Motor neuron (in vitro differentiated cells): ENCODE measurements around the gene PGS1. TPM values are rescaled to one million over a fixed set of nuclear protein-coding genes. Genes with fewer than 3 reads are reported as not detected.

Source experiments
- ATAC-seq, 8 experiments: fragments of 200-7000 bp; cut with Tn5 transposase; replicated peaks in 6 of 8; 2 replicates each; pipeline ENCODE4 v1.8.0; 2021; ENCODE audit warnings: mild to moderate bottlenecking in 8 of 8, moderate library complexity in 8 of 8
- H3K27ac ChIP-seq, 2 donors: fragments of 250-450 bp; sonication (Bioruptor Pico); 2 replicates each; pipeline ENCODE4 v1.9.0; 2021; ENCODE audit warnings: antibody characterized with exemption in 2 of 2, mild to moderate bottlenecking in 2 of 2, moderate library complexity in 1 of 2
- H3K4me1 ChIP-seq, 2 donors: fragments of 250-450 bp; sonication (Bioruptor Pico); replicated peaks in 1 of 2; 2 replicates each; pipeline ENCODE4 v1.6.1; 2021; ENCODE audit warnings: antibody characterized with exemption in 2 of 2, mild to moderate bottlenecking in 2 of 2, moderate library complexity in 1 of 2
- H3K4me3 ChIP-seq, 5 donors: fragments of 250-450 bp; sonication (Bioruptor Pico); 2 replicates each; pipeline ENCODE4 v1.9.0; 2021; ENCODE audit warnings: antibody characterized with exemption in 5 of 5, mild to moderate bottlenecking in 5 of 5, moderate library complexity in 4 of 5
- WGBS, 10 experiments: fragments of 450-650 bp; shearing (Covaris generic); methylation state at CpG; one replicate each; pipeline ENCODE4 v1.0.0; 2022; 5-methylcytosine and 5-hydroxymethylcytosine counted together
- in situ Hi-C, 9 experiments: fragments of 400-800 bp; cut with MboI; loops; one replicate each; pipeline ENCODE4 v1.15.0; 2021; ENCODE audit warnings: low sequenced_read_pairs in 9 of 9, low pct_unique_long_range_greater_than_20kb in 2 of 9; ENCODE audit not compliant: unreplicated experiment in 9 of 9
- total RNA-seq, 8 experiments: library from RNA; unstranded; fragments of 300-600 nt; gene quantifications; 2 replicates each; pipeline versions ENCODE4 v1.2.3 to v1.2.4, GENCODE V29; 2022

PGS1 gene
- total RNA-seq, 8 experiments from 2014 or later: 15.0 to 43.8 (median 22.0) TPM

DNA sequence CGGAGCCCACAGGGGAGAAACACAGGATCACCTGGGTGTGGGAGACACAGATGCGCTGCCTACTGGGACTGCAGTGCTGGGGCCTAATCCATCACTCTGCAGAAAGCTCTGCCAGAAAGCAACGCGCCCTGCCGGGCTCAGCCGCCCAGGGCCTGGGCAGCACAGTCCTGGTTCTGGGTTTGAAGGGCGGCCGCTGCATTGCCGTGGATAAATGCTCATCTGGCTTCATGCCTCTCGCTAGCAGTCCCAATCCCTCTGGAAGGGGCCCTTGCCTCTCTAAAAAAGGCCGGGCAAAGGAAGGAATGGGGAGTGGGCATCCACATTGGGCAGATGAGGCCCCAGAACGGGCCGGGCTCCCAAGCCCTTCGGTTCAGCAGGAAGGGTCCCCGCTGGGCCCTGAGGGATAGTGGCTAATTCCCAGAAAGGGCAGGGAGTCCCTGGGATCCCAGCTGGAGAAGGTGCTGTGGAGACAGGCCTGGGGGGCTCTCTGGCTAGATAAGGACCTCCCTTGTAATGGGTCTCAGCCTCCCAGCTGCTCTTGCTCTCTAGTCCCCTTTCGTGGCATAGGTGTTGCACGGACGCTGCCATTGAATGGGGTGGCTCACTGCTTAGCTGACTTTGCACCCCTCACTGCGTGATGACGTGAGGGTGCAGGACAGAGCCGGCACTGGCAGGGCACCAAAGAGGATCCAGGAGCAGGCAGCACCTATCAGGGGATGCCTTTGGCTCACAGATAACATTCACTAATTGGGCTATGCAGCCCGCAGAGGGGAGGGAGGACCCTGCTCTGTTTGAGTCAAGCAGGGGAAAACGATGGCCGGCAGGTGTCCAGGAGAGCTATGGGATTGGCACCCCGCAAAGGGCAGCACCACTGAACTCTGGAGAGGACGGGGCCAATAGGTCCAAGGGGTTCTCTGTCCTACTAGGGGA, 88.6 kb downstream of the PGS1 start:
- in situ Hi-C loops: no loop called here
- peak in 1 of 8 experiments; percentile 32 for ATAC-seq
- Histone ChIP-seq H3K4me3 (no peak overlapping the region), H3K27ac (no peak overlapping the region), H3K4me1 (no peaks in the 10 kb centered on the region)
- 74 to 100% (median 83%) methylated on average over 2 to 11 of the region's 26 CpGs; no CpG with 5 or more reads in 3 of the 10 experiments for WGBS, 10 experiments

DNA sequence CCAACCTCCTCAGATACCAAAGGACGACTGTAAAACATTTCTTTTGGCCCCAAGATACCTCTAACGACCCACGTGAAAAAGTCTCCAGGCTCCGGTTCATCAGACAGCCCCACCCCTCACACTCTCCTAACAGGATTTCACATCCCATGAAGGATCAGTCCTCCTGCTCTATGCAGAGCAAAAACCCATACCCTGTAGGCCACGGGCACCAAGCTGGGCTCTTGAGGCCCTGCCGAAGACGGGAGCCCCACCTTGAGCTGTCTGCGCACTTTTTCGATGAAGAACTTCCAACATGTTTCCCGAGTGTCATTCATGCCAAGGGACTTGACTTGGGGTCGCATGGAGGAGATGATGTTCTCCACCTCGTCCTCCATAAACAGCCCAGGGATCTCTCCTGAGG, 89.9 kb downstream of the PGS1 start:
- no peak overlapping the region for H3K4me3 ChIP-seq
- no peak overlapping the region for H3K27ac ChIP-seq
- no peaks in the 10 kb centered on the region for H3K4me1 ChIP-seq
- in situ Hi-C loops: no loop called here
- no peak for ATAC-seq
- WGBS, 10 experiments: 20 to 95% (median 62%) methylated on average over 1 to 4 of the region's 12 CpGs; no CpG with 5 or more reads in 3 of the 10 experiments

DNA sequence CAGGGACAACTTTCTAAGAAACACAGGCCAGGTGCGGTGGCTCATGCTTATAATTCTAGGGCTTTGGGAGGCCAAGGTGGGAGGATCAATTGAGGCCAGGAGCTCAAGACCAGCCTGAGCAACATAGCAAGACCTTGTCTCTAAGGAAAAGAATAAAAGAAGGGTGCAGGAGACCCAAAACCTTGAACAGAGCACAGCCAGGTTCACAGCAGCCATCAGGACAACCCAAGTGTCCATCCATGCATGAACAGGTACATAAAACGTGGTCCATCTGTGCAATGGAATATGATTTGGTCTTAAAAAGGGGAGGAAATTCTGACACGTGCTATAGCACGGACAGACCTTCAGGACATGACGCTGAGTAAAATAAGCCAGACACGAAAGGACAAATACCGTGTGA, 91.0 kb downstream of the PGS1 start:
- ATAC-seq: no peak
- WGBS, 10 experiments: 45 to 90% (median 80%) methylated on average over 2 to 6 of the region's 7 CpGs; no CpG with 5 or more reads in 4 of the 10 experiments
- Histone ChIP-seq H3K4me1 (peaks cover 0 to 5% of the 10 kb centered on the region in 2 donors), H3K4me3 (no peak overlapping the region), H3K27ac (no peak overlapping the region)
- in situ Hi-C loops: no loop called here

DNA sequence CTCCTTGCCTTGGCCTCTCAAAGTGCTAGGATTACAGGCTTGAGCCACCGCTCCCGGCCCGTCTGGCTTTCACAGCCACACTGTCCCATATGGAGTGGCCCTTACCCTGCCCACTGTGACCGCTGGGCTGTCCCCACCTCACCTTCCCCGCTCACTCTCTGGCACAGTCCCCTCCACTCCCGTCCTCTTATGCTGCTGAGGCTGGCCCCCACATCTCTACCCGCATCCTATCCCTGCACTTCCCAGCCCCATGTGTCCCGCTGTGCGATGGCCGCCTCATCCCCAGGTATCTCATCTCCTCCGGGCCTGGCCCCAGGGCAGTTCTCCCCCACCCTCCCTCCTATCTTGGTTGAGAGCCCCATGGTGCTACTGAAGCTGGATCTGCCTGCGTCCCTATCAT, 93.2 kb downstream of the PGS1 start:
- ATAC-seq: peak in 2 of 8 experiments; percentile 10 to 23
- peaks cover 0 to 6% of the 10 kb centered on the region in 2 donors for H3K4me1 ChIP-seq
- H3K4me3 ChIP-seq: no peak overlapping the region
- no peak overlapping the region for H3K27ac ChIP-seq
- in situ Hi-C loops: no loop called here
- WGBS, 10 experiments: no CpG with 5 or more reads among the region's 12 CpGs

DNA sequence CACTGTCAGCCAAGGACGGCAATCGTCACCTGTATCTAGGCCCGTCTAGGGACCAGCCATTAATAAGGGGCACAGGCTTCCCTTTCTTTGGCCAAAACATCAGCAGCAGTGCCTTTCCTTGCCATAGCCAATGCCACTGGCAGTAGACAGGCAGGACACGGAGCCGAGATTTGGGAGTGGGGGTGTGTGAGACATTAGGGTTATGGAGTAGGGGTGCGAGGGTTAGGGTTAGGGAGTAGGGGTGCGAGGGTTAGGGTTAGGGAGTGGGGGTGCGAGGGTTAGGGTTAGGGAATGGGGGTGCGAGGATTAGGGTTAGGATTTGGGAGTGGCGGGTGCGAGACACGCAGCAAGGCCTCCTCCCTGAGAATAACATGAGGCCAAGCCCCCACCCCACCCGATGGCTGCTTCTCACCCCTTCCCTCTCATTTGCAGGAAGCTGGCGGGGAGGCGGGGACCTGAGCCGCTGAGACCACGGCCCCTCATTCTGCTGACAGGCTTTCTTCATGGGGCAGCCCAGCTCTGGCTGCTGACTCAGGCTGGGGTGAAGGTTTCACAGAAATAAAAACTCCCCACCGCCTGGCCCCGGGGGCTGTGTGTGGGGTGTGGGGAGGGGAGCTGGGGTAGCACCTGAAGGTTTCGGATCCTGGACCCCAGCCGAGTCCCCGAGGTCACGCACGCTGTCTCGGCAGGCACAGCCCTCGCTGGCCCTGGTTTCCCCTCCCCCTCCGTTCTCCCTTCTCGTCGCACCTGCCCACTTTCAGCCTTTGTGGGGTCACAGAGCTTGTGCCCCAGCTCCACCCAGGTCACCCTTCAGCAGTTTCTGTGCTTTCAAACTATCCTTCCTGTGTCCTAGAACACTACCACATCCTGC, 93.8 kb downstream of the PGS1 start:
- Histone ChIP-seq H3K4me3 (no peak overlapping the region), H3K27ac (no peak overlapping the region), H3K4me1 (peaks cover 0 to 6% of the 10 kb centered on the region in 2 donors)
- no CpG with 5 or more reads among the region's 29 CpGs for WGBS, 10 experiments
- in situ Hi-C loops: no loop called here
- peak in 1 of 8 experiments; percentile 12 for ATAC-seq

DNA sequence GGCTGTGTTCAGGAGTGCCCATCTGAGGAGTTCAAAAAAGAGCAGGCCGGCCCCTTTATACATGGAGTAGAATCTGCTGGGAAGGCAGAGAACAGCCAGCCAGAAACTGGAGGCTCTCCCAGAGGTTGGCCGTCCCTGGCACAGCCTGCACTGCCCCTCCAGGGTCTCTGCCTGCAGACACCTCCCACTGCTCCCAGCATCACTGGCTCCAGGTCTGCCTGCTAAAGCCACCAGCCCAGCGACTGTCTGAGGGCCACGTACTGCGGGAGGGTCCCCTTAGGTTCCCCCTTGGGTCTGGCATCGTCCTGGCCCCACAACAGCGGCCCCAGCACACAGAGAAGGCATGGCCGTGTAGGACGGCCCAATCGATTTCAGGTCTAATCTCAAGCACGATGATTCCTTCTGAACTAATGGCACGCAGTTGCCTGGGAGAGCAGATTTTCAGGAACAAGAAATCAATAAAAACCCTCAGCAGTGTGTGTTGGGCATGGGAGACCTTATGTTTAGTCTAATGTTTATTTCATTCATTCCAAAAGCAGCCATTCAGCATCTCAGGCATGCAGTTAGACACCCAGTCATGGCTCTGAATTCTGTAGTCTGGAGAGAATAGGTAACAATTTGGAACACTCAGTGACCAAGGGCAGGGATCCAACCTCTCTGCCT, 95.6 kb downstream of the PGS1 start:
- no peak overlapping the region for H3K27ac ChIP-seq
- peaks cover 0 to 6% of the 10 kb centered on the region in 2 donors for H3K4me1 ChIP-seq
- peak in 5 of 8 experiments; percentile 13 to 59 (median 24) for ATAC-seq
- 65 to 100% (median 81%) methylated on average over 1 to 10 of the region's 12 CpGs; no CpG with 5 or more reads in 5 of the 10 experiments for WGBS, 10 experiments
- in situ Hi-C loops: no loop called here
- H3K4me3 ChIP-seq: no peak overlapping the region

Other genes starting within 250 kb of the PGS1 start
- 10 to 100 TPM in 2 of 8 experiments, 1 to 10 TPM in 5, under 1 TPM in 1; 0.67 to 18.6 (median 5.2) TPM for gene TMC6, start 249.9 kb upstream of the PGS1 start, total RNA-seq
- gene TMC8, start 247.9 kb upstream of the PGS1 start, total RNA-seq: 1 to 10 TPM in 3 of 8 experiments, under 1 TPM in 4, not detected in 1; 0.10 to 1.4 (median 0.58) TPM
- gene C17orf99, start 232.3 kb upstream of the PGS1 start, total RNA-seq: under 1 TPM in 5 of 8 experiments, not detected in 3; 0.09 to 0.71 (median 0.46) TPM
- 10 to 100 TPM in 4 of 8 experiments, 1 to 10 TPM in 4; 2.6 to 61.6 (median 8.2) TPM for gene SYNGR2, start 210.1 kb upstream of the PGS1 start, total RNA-seq
- 10 to 100 TPM in 3 of 8 experiments, 1 to 10 TPM in 3, under 1 TPM in 2; 0.50 to 59.5 (median 1.9) TPM for gene TK1, start 191.6 kb upstream of the PGS1 start, total RNA-seq
- 10 to 100 TPM in 6 of 8 experiments, 1 to 10 TPM in 2; 5.1 to 34.7 (median 21.2) TPM for gene AFMID, start 191.3 kb upstream of the PGS1 start, total RNA-seq
- 10 to 100 TPM in 3 of 8 experiments, 1 to 10 TPM in 4, under 1 TPM in 1; 0.46 to 72.6 (median 3.1) TPM for gene BIRC5, start 164.4 kb upstream of the PGS1 start, total RNA-seq
- gene TMEM235, start 147.0 kb upstream of the PGS1 start, total RNA-seq: under 1 TPM in 3 of 8 experiments, not detected in 5; 0.13 to 0.66 (median 0.31) TPM
- 10 to 100 TPM in 4 of 8 experiments, 1 to 10 TPM in 4; 1.7 to 73.8 (median 8.3) TPM for gene SOCS3, start 18.6 kb upstream of the PGS1 start, total RNA-seq
- gene DNAH17, start 198.7 kb downstream of the PGS1 start, total RNA-seq: 1 to 10 TPM in 3 of 8 experiments, under 1 TPM in 5; 0.27 to 1.9 (median 0.67) TPM